IMR-90 (cell line): ENCODE measurements around the gene MRPL1. TPM values are rescaled to one million over a fixed set of nuclear protein-coding genes. Genes with fewer than 3 reads are reported as not detected.
"Not testable (repeated sequence)": the region's sequence is repeated elsewhere in the genome, so short reads cannot be mapped to it uniquely, and the experiment has no call there.

Experiments used
- ATAC-seq: fragments of 200-7000 bp; cut with Tn5 transposase; 2 replicates; pipeline ENCODE4 v1.9.1; 2020; ENCODE audit warnings: low read depth, mild to moderate bottlenecking, moderate library complexity
- BruUV-seq: library from RNA; stranded (reverse); fragments of 400-500 nt; replicated peaks from 2 replicates; lab custom pipeline; 2021; lab: Mats Ljungman, UMichigan
- CTCF ChIA-PET: fragments of 300-600 bp; formaldehyde crosslinking; extraction: SDS; loops from one replicate; lab custom pipeline; 2021; ENCODE audit warnings: antibody characterized with exemption; lab: Yijun Ruan, JAX
- POLR2A ChIA-PET: fragments of 300-600 bp; sonication (Branson Sonifier 250); formaldehyde crosslinking; loops from one replicate; lab custom pipeline; 2022; ENCODE audit warnings: antibody characterized with exemption; ENCODE audit not compliant: unreplicated experiment; lab: Charles Lee
- DNase-seq: peaks from one replicate; pipeline ENCODE4 v3.0.0; 2013
- H2AFZ ChIP-seq: replicated peaks from 2 replicates; pipeline ENCODE3; 2013; ENCODE audit warnings: low read length, mild to moderate bottlenecking; ENCODE audit not compliant: poor library complexity
- H2AK5ac ChIP-seq: 2 replicates; pipeline ENCODE4 v1.6.1; 2013; ENCODE audit warnings: low read depth, low read length, inconsistent platforms
- H2AK9ac ChIP-seq: replicated peaks from 2 replicates; pipeline ENCODE3; 2013; ENCODE audit warnings: mild to moderate bottlenecking, low read depth, low read length, moderate library complexity; ENCODE audit not compliant: poor library complexity
- H2BK120ac ChIP-seq: 2 replicates; pipeline ENCODE4 v1.6.1; 2013; ENCODE audit warnings: low read depth, low read length, inconsistent platforms
- H2BK15ac ChIP-seq: 3 replicates; pipeline ENCODE4 v1.6.1; 2013; ENCODE audit warnings: low read depth, low read length, inconsistent platforms
- H2BK20ac ChIP-seq: 2 replicates; pipeline ENCODE4 v1.6.1; 2013; ENCODE audit warnings: low read depth, mild to moderate bottlenecking, inconsistent platforms, low read length, moderate library complexity
- H2BK5ac ChIP-seq: 2 replicates; pipeline ENCODE4 v1.6.1; 2013; ENCODE audit warnings: mild to moderate bottlenecking, low read depth, low read length, inconsistent platforms; ENCODE audit not compliant: poor library complexity, severe bottlenecking
- H3K14ac ChIP-seq: replicated peaks from 2 replicates; pipeline ENCODE4 v1.6.1; 2013; ENCODE audit warnings: low read depth, low read length, inconsistent platforms
- H3K18ac ChIP-seq: 2 replicates; pipeline ENCODE4 v1.6.1; 2013; ENCODE audit warnings: low read depth, low read length, control low read depth
- H3K23ac ChIP-seq: 2 replicates; pipeline ENCODE4 v1.6.1; 2013; ENCODE audit warnings: low read depth, low read length, inconsistent platforms
- H3K27ac ChIP-seq: 2 replicates; pipeline ENCODE4 v1.5.1; 2013; ENCODE audit warnings: mild to moderate bottlenecking, control low read depth, low read length; ENCODE audit not compliant: insufficient read depth
- H3K27me3 ChIP-seq: 2 replicates; pipeline ENCODE4 v1.6.1; 2013; ENCODE audit warnings: low read length; ENCODE audit not compliant: control insufficient read depth, insufficient read depth
- H3K36me3 ChIP-seq: 2 replicates; pipeline ENCODE4 v1.6.1; 2013; ENCODE audit warnings: low read length, mixed read lengths; ENCODE audit not compliant: control insufficient read depth, insufficient read depth
- H3K4ac ChIP-seq: 2 replicates; pipeline ENCODE4 v1.6.1; 2013; ENCODE audit warnings: low read depth, low read length, inconsistent platforms
- H3K4me1 ChIP-seq: 2 replicates; pipeline ENCODE4 v1.6.1; 2013; ENCODE audit warnings: low read length, mixed read lengths; ENCODE audit not compliant: control insufficient read depth, insufficient read depth
- H3K4me2 ChIP-seq: 2 replicates; pipeline ENCODE4 v1.6.1; 2013; ENCODE audit warnings: low read depth, mild to moderate bottlenecking, control low read depth, low read length, moderate library complexity
- H3K4me3 ChIP-seq: 2 replicates; pipeline ENCODE4 v1.5.1; 2013; ENCODE audit warnings: low read depth, mild to moderate bottlenecking, control low read depth, low read length, moderate library complexity; ENCODE audit not compliant: insufficient read depth
- H3K56ac ChIP-seq: 2 replicates; pipeline ENCODE4 v1.6.1; 2013; ENCODE audit warnings: low read length, inconsistent platforms; ENCODE audit not compliant: insufficient read depth; ENCODE audit errors: extremely low read depth
- H3K79me1 ChIP-seq, 2 experiments: 2 replicates each; pipeline ENCODE4 v1.6.1; 2013; ENCODE audit warnings: low read length in 2 of 2, inconsistent platforms in 1 of 2, low read depth in 1 of 2
- H3K9ac ChIP-seq: 2 replicates; pipeline ENCODE4 v1.6.1; 2013; ENCODE audit warnings: low read depth, low read length, control low read depth
- H3K9me1 ChIP-seq: 2 replicates; pipeline ENCODE4 v1.6.1; 2013; ENCODE audit warnings: low read length, inconsistent platforms; ENCODE audit not compliant: insufficient read depth
- H3K9me3 ChIP-seq: 2 replicates; pipeline ENCODE4 v1.6.1; 2013; ENCODE audit warnings: low read length; ENCODE audit not compliant: control insufficient read depth, insufficient read depth
- H4K20me1 ChIP-seq: 2 replicates; pipeline ENCODE4 v1.6.1; 2013; ENCODE audit warnings: low read length, inconsistent platforms; ENCODE audit not compliant: insufficient read depth
- H4K5ac ChIP-seq: 2 replicates; pipeline ENCODE4 v1.6.1; 2013; ENCODE audit warnings: mild to moderate bottlenecking, low read depth, low read length, control low read depth
- H4K8ac ChIP-seq, 2 experiments: 2 replicates each; pipeline ENCODE4 v1.6.1; 2013; ENCODE audit warnings: low read depth in 2 of 2, low read length in 2 of 2, control low read depth in 1 of 2, inconsistent platforms in 1 of 2
- H4K91ac ChIP-seq: 2 replicates; pipeline ENCODE4 v1.6.1; 2013; ENCODE audit warnings: low read depth, low read length, inconsistent platforms; ENCODE audit not compliant: insufficient read depth
- WGBS, 2 experiments: methylation state at CpG; one replicate each; pipeline versions ENCODE4 v1.1.5 to v1.1.7; 2013; ENCODE audit warnings: missing lambda C conversion rate in 2 of 2; ENCODE audit not compliant: insufficient read length in 1 of 2; ENCODE audit errors: extremely low coverage in 2 of 2; 5-methylcytosine and 5-hydroxymethylcytosine counted together
- dilution Hi-C: fragments of 300-500 bp; cut with HindIII; formaldehyde crosslinking; loops from one replicate; pipeline ENCODE4 v1.14.3; 2018; ENCODE audit warnings: low sequenced_read_pairs; ENCODE audit not compliant: unreplicated experiment
- in situ Hi-C: fragments of 300-500 bp; cut with MboI; formaldehyde crosslinking; loops from 3 replicates; pipeline ENCODE4 v1.14.3; 2019; ENCODE audit warnings: low sequenced_read_pairs, inconsistent platforms, mixed read lengths
- intact Hi-C: fragments of 100-400 bp; cut with micrococcal nuclease; formaldehyde crosslinking; loops from 2 replicates; pipeline ENCODE4 v1.10.0; 2022
- polyA plus RNA-seq, 3 experiments: library from polyadenylated mRNA; depleted of rRNA; stranded (reverse); fragments of >200 nt; gene quantifications; 2 replicates each; pipeline ENCODE4 v1.2.3, GENCODE V29; 2012; ENCODE audit warnings: low replicate concordance in 1 of 3
- total RNA-seq: library from RNA; depleted of rRNA; stranded (reverse); fragments of >200 nt; gene quantifications from 2 replicates; pipeline ENCODE4 v1.2.3, GENCODE V29; 2012

The MRPL1 gene
- total and polyA plus RNA-seq, 2 of the 4 experiments (the other 2 are of a cell fraction) = 13.4 to 22.5 TPM

- BruUV-seq, H3K36me3 ChIP-seq, H2BK120ac ChIP-seq, H3K23ac ChIP-seq, H3K27ac ChIP-seq, ATAC-seq, intact Hi-C loops, H3K4me2 ChIP-seq, H2AK5ac ChIP-seq, H3K9me1 ChIP-seq, H4K5ac ChIP-seq, H2BK15ac ChIP-seq, H3K79me1 ChIP-seq, H3K9ac ChIP-seq, H3K14ac ChIP-seq, H3K4ac ChIP-seq, in situ Hi-C loops, H4K8ac ChIP-seq, H3K9me3 ChIP-seq, H2AK9ac ChIP-seq, H3K4me3 ChIP-seq, H3K18ac ChIP-seq, H3K4me1 ChIP-seq, H2AFZ ChIP-seq, H3K56ac ChIP-seq, POLR2A ChIA-PET, H2BK5ac ChIP-seq, H2BK20ac ChIP-seq, dilution Hi-C loops, DNase-seq, H3K27me3 ChIP-seq, H4K91ac ChIP-seq, H4K20me1 ChIP-seq: not testable (repeated sequence)
- WGBS, 2 experiments = 80% methylated on average over 1 of the region's 44 CpGs; no CpG with 5 or more reads in 1 of the 2 experiments
- CTCF ChIA-PET = interaction anchor here (1.3 kb wide), 1 partner anchor 10 kb away, joined by 3 read pairs; no protein-coding TSS in a partner anchor
Measured at GRCh38 chr4:77983612-77984311, 121.1 kb downstream of the MRPL1 start.
